Liver (tissue), 3 donors: Measurements from ENCODE around the gene SETX.

Source experiments
- ATF3 ChIP-seq: IDR thresholded peaks from 2 replicates; pipeline ENCODE4 v1.6.1; 2016; ENCODE audit warnings: antibody characterized with exemption
- CTCF ChIP-seq: fragments of 150-350 bp; IDR thresholded peaks from 2 replicates; pipeline ENCODE4 v1.5.1; 2017; ENCODE audit warnings: improper control_type of control experiment, low read depth, low read length; ENCODE audit not compliant: missing input control
- GABPA ChIP-seq, 2 donors: IDR thresholded peaks in 1 of 2; conservative IDR thresholded peaks in 1 of 2; 2 replicates each; pipeline ENCODE4 v1.6.1; 2016; ENCODE audit warnings: antibody characterized with exemption in 2 of 2, mild to moderate bottlenecking in 1 of 2, moderate library complexity in 1 of 2
- MAX ChIP-seq: IDR thresholded peaks from 2 replicates; pipeline ENCODE4 v1.6.1; 2016; ENCODE audit warnings: antibody characterized with exemption
- TAF1 ChIP-seq: conservative IDR thresholded peaks from 2 replicates; pipeline ENCODE4 v1.6.1; 2016; ENCODE audit warnings: antibody characterized with exemption, mild to moderate bottlenecking
- YY1 ChIP-seq: IDR thresholded peaks from 2 replicates; pipeline ENCODE4 v1.6.1; 2016; ENCODE audit warnings: antibody characterized with exemption, mild to moderate bottlenecking
- donor health status: healthy.
- donor health status: healthy.

GRCh38 chr9:132240841-132241482 is 113.8 kb downstream of the SETX start:
- TF ChIP-seq TAF1 = no peak
- TF ChIP-seq CTCF = no peak
- no peak for TF ChIP-seq ATF3
- TF ChIP-seq GABPA (IDR thresholded peaks at IDR 0.05 in 1 of 2, conservative IDR thresholded peaks at IDR 0.05 in 1 of 2) = no peak
- no peak for TF ChIP-seq MAX
- no peak for TF ChIP-seq YY1
